B cell (primary cell): Measurements from ENCODE around the gene PRSS36. TPM values are rescaled to one million over a fixed set of nuclear protein-coding genes. Genes with fewer than 3 reads are reported as not detected.
A peak's percentile ranks its signal among the peaks of the same experiment; 100 is the strongest.

Experiments used
- ATAC-seq: fragments of 200-7000 bp; cut with Tn5 transposase; one replicate; pipeline ENCODE4 v1.10.0; 2021; ENCODE audit warnings: low read depth, mild to moderate bottlenecking, moderate number of reproducible peaks, moderate library complexity
- CTCF ChIA-PET: fragments of 350-600 bp; sonication (Branson Sonifier 250); formaldehyde crosslinking; loops from one replicate; lab custom pipeline; 2021; ENCODE audit warnings: antibody characterized with exemption, inconsistent platforms; lab: Charles Lee
- POLR2A ChIA-PET: fragments of 350-600 bp; sonication (Branson Sonifier 250); formaldehyde crosslinking; loops from one replicate; lab custom pipeline; 2021; ENCODE audit warnings: antibody characterized with exemption; lab: Charles Lee
- DNase-seq: peaks from one replicate; pipeline ENCODE4 v3.0.0; 2013
- H2AFZ ChIP-seq: 2 replicates; pipeline ENCODE4 v1.6.1; 2012; ENCODE audit warnings: mild to moderate bottlenecking, low read depth, low read length; ENCODE audit not compliant: insufficient read depth, poor library complexity, severe bottlenecking
- H3K27ac ChIP-seq, 2 donors: 1 replicate in 1 of 2; 2 replicates in 1 of 2; pipeline ENCODE4 v1.5.1; 2012 to 2013; ENCODE audit warnings: low read length in 2 of 2, mild to moderate bottlenecking in 2 of 2, moderate library complexity in 1 of 2
- H3K27me3 ChIP-seq, 4 experiments: fragments of 200-600 bp in 1 of 4; sonication (generic) in 1 of 4; replicated peaks in 1 of 4; 1 replicate in 2 of 4; 2 replicates in 2 of 4; pipeline versions ENCODE4 v1.6.1 to v1.7.0; 2013 to 2016; ENCODE audit warnings: low read length in 3 of 4, mild to moderate bottlenecking in 2 of 4, mixed read lengths in 1 of 4, moderate library complexity in 1 of 4; ENCODE audit not compliant: insufficient read depth in 4 of 4, control insufficient read depth in 3 of 4; ENCODE audit errors: control extremely low read depth in 1 of 4
- H3K36me3 ChIP-seq, 2 experiments: replicated peaks in 1 of 2; 1 replicate in 1 of 2; 2 replicates in 1 of 2; pipeline versions ENCODE4 v1.6.1 to v1.7.1; 2013; ENCODE audit warnings: low read length in 1 of 2; ENCODE audit not compliant: insufficient read depth in 2 of 2, control insufficient read depth in 1 of 2; ENCODE audit errors: control extremely low read depth in 1 of 2, extremely low read depth in 1 of 2
- H3K4me1 ChIP-seq, 2 donors: fragments of 200-600 bp in 1 of 2; sonication (generic) in 1 of 2; 1 replicate in 1 of 2; 2 replicates in 1 of 2; pipeline versions ENCODE4 v1.5.1 to v1.6.1; 2013 to 2017; ENCODE audit warnings: low read length in 2 of 2; ENCODE audit not compliant: control insufficient read depth in 2 of 2, insufficient read depth in 2 of 2
- H3K4me2 ChIP-seq: replicated peaks from 2 replicates; pipeline ENCODE3; 2012; ENCODE audit warnings: mild to moderate bottlenecking, low read depth, low read length; ENCODE audit not compliant: poor library complexity, severe bottlenecking
- H3K4me3 ChIP-seq, 5 experiments: fragments of 200-600 bp in 1 of 5; sonication (generic) in 1 of 5; 1 replicate in 3 of 5; 2 replicates in 2 of 5; pipeline versions ENCODE4 v1.5.1 to v1.7.0; 2011 to 2016; ENCODE audit warnings: low read length in 4 of 5, mild to moderate bottlenecking in 4 of 5, low read depth in 2 of 5, control low read depth in 1 of 5, moderate library complexity in 1 of 5; ENCODE audit not compliant: insufficient read depth in 1 of 5; ENCODE audit errors: control extremely low read depth in 1 of 5, extremely low read depth in 1 of 5
- H3K79me2 ChIP-seq: fragments of 200-600 bp; sonication (generic); one replicate; pipeline ENCODE4 v1.6.0; 2016; ENCODE audit warnings: low read length; ENCODE audit not compliant: control insufficient read depth, insufficient read depth
- H3K9ac ChIP-seq: fragments of 200-600 bp; sonication (generic); 2 replicates; pipeline ENCODE4 v1.6.1; 2017; ENCODE audit warnings: mild to moderate bottlenecking, low read length, moderate library complexity
- H3K9me3 ChIP-seq, 3 donors: one replicate each; pipeline versions ENCODE4 v1.6.1 to v1.7.1; 2013; ENCODE audit warnings: low read length in 2 of 3; ENCODE audit not compliant: control insufficient read depth in 2 of 3, insufficient read depth in 1 of 3; ENCODE audit errors: control extremely low read depth in 1 of 3
- H4K20me1 ChIP-seq: 2 replicates; pipeline ENCODE4 v1.6.0; 2012; ENCODE audit warnings: mild to moderate bottlenecking, low read length; ENCODE audit not compliant: insufficient read depth, control insufficient read depth, poor library complexity, severe bottlenecking
- H3K27ac Mint-ChIP-seq: one replicate; pipeline ENCODE4 v1.8.0; 2021; ENCODE audit warnings: mixed read lengths
- H3K27me3 Mint-ChIP-seq: one replicate; pipeline ENCODE4 v1.8.0; 2021; ENCODE audit warnings: mixed read lengths
- H3K4me1 Mint-ChIP-seq: one replicate; pipeline ENCODE4 v1.8.0; 2021; ENCODE audit warnings: mixed read lengths
- H3K4me3 Mint-ChIP-seq: one replicate; pipeline ENCODE4 v1.8.0; 2021; ENCODE audit warnings: mixed read lengths
- H3K9me3 Mint-ChIP-seq: one replicate; pipeline ENCODE4 v1.8.0; 2022; ENCODE audit warnings: mixed read lengths; ENCODE audit not compliant: insufficient read depth
- CTCF ChIP-seq: fragments of 200-600 bp; IDR thresholded peaks from one replicate; pipeline ENCODE4 v1.8.0; 2022; ENCODE audit warnings: antibody characterized with exemption, mild to moderate bottlenecking
- EZH2 ChIP-seq: IDR thresholded peaks from 2 replicates; pipeline ENCODE4 v1.6.1; 2012; ENCODE audit warnings: borderline replicate concordance, low read depth, mild to moderate bottlenecking, moderate library complexity, low read length; ENCODE audit not compliant: insufficient read depth, poor library complexity, severe bottlenecking
- WGBS: methylation state at CpG from one replicate; pipeline ENCODE4 v1.1.5; 2013; ENCODE audit warnings: missing lambda C conversion rate; ENCODE audit not compliant: insufficient coverage; 5-methylcytosine and 5-hydroxymethylcytosine counted together
- intact Hi-C: fragments of 100-400 bp; cut with micrococcal nuclease; formaldehyde crosslinking; loops from one replicate; pipeline ENCODE4 v1.10.0; 2022
- polyA plus RNA-seq: library from polyadenylated mRNA; depleted of rRNA; stranded (reverse); fragments of >200 nt; gene quantifications from 2 replicates; pipeline ENCODE4 v1.2.3, GENCODE V29; 2012
- total RNA-seq, 2 donors: library from RNA; stranded (reverse); fragments of 120-200 nt in 1 of 2; gene quantifications; 1 replicate in 1 of 2; 2 replicates in 1 of 2; pipeline versions ENCODE4 v1.2.3 to v1.2.4, GENCODE V29; 2013 to 2022

Gene PRSS36
- total and polyA plus RNA-seq, 2 donors (not counting 1 experiment from before 2014, with no cell fraction given), result 1.0 to 1.6 TPM

- no peaks in the 10 kb centered on the region for H3K4me1 ChIP-seq
- no peak overlapping the region for H3K9ac ChIP-seq
- H3K79me2 ChIP-seq, result peaks cover 31% of the 10 kb centered on the region
- DNase-seq (no peak), ATAC-seq (no peak)
- no peak overlapping the region for H3K4me3 ChIP-seq
- H3K27me3 Mint-ChIP-seq, result no peaks in the 10 kb centered on the region
- no peaks in the 10 kb centered on the region for H3K9me3 Mint-ChIP-seq
- peaks cover 0 to 81% of the 10 kb centered on the region in 2 experiments for H3K36me3 ChIP-seq
- WGBS, result 96% methylated on average over 9 of the region's 16 CpGs
- peak overlapping the region; percentile 8 for H3K27ac Mint-ChIP-seq
- no peaks in the 10 kb centered on the region for H3K27me3 ChIP-seq
- H3K4me1 Mint-ChIP-seq, result peaks cover 19% of the 10 kb centered on the region
- H4K20me1 ChIP-seq, result peaks cover 85% of the 10 kb centered on the region
- TF ChIP-seq CTCF (no peak), EZH2 (no peak)
- no peak overlapping the region for H3K4me3 Mint-ChIP-seq
- no peak overlapping the region for H3K27ac ChIP-seq
- no peaks in the 10 kb centered on the region for H3K9me3 ChIP-seq
- CTCF ChIA-PET, result interaction anchor here (1.1 kb wide), 1 partner anchor 189 kb away, joined by 3 read pairs; no protein-coding TSS in a partner anchor
- intact Hi-C loops, result no loop called here
- H2AFZ ChIP-seq, result no peak overlapping the region
- no peak overlapping the region for H3K4me2 ChIP-seq
- POLR2A ChIA-PET, result interaction anchor here (1.0 kb wide), 1 partner anchor 10 kb away, joined by 3 read pairs; no protein-coding TSS in a partner anchor
Observed at GRCh38 chr16:31192856-31193642, 43.2 kb upstream of the PRSS36 start.

GRCh38 chr16:31191697-31192428, 42.0 kb upstream of the PRSS36 start:
- Histone ChIP-seq H3K4me3 (no peak overlapping the region), H3K27ac (no peak overlapping the region), H2AFZ (no peak overlapping the region), H3K36me3 (peaks cover 0 to 89% of the 10 kb centered on the region in 2 experiments), H3K4me2 (no peak overlapping the region), H3K9me3 (no peaks in the 10 kb centered on the region), H3K79me2 (peaks cover 34% of the 10 kb centered on the region), H4K20me1 (peaks cover 92% of the 10 kb centered on the region), H3K4me1 (no peaks in the 10 kb centered on the region), H3K9ac (no peak overlapping the region), H3K27me3 (no peaks in the 10 kb centered on the region)
- H3K9me3 Mint-ChIP-seq, result no peaks in the 10 kb centered on the region
- TF ChIP-seq CTCF (no peak), EZH2 (no peak)
- intact Hi-C loops, result no loop called here
- ChIA-PET POLR2A (no interaction called here), CTCF (no interaction called here)
- no peak overlapping the region for H3K4me3 Mint-ChIP-seq
- H3K4me1 Mint-ChIP-seq, result peaks cover 24% of the 10 kb centered on the region
- DNase-seq (no peak), ATAC-seq (no peak)
- WGBS, result 91% methylated on average over 5 of the region's 5 CpGs
- no peaks in the 10 kb centered on the region for H3K27me3 Mint-ChIP-seq
- peak overlapping the region; percentile 6 for H3K27ac Mint-ChIP-seq
